HG02884 (cell line): ENCODE results near the gene MAB21L2.

Experiments
- ATAC-seq: cut with Tn5 transposase; IDR thresholded peaks from one replicate; pipeline ENCODE4 v1.9.1; 2021; ENCODE audit warnings: mild to moderate bottlenecking, moderate library complexity; ENCODE audit not compliant: unreplicated experiment

The MAB21L2 gene

GRCh38 chr4:150574678-150575077 is 7.3 kb upstream of the MAB21L2 start:
- ATAC-seq: no peak

- ATAC-seq: no peak
Observed at GRCh38 chr4:150577796-150578195, 4.2 kb upstream of the MAB21L2 start.

GRCh38 chr4:150578745-150579501 is 3.0 kb upstream of the MAB21L2 start:
- ATAC-seq: no peak

GRCh38 chr4:150579551-150580234 is 2.3 kb upstream of the MAB21L2 start:
- ATAC-seq: no peak

- ATAC-seq: no peak
Observed at GRCh38 chr4:150580306-150580705, 1.6 kb upstream of the MAB21L2 start.

GRCh38 chr4:150581056-150581605 is 820 bp upstream of the MAB21L2 start:
- no peak for ATAC-seq

- no peak for ATAC-seq
Observed at GRCh38 chr4:150581641-150582051, 305 bp upstream of the MAB21L2 start.

GRCh38 chr4:150582873-150583286 is 929 bp downstream of the MAB21L2 start:
- ATAC-seq: no peak

GRCh38 chr4:150583287-150584110 is 1.5 kb downstream of the MAB21L2 start:
- no peak for ATAC-seq

- no peak for ATAC-seq
Observed at GRCh38 chr4:150584111-150584915, 2.4 kb downstream of the MAB21L2 start.

GRCh38 chr4:150585611-150586010 is 3.7 kb downstream of the MAB21L2 start:
- ATAC-seq: no peak

- ATAC-seq: no peak
Observed at GRCh38 chr4:150586162-150586810, 4.3 kb downstream of the MAB21L2 start.

- ATAC-seq: no peak
Observed at GRCh38 chr4:150588316-150588715, 6.4 kb downstream of the MAB21L2 start.

- no peak for ATAC-seq
Observed at GRCh38 chr4:150589157-150589556, 7.2 kb downstream of the MAB21L2 start.

- no peak for ATAC-seq
Observed at GRCh38 chr4:150590631-150591030, 8.7 kb downstream of the MAB21L2 start.

- ATAC-seq: no peak
Observed at GRCh38 chr4:150591406-150591805, 9.5 kb downstream of the MAB21L2 start.

- ATAC-seq: no peak
Observed at GRCh38 chr4:150591904-150592303, 10.0 kb downstream of the MAB21L2 start.

GRCh38 chr4:150593996-150594395 is 12.0 kb downstream of the MAB21L2 start:
- no peak for ATAC-seq

- no peak for ATAC-seq
Observed at GRCh38 chr4:150598909-150599308, 17.0 kb downstream of the MAB21L2 start.

GRCh38 chr4:150599547-150599946 is 17.6 kb downstream of the MAB21L2 start:
- no peak for ATAC-seq
